PC-9 (cell line): Measurements from ENCODE around the gene KCNJ5.

Source experiments
- CTCF ChIP-seq: fragments of 200-600 bp; sonication (generic); conservative IDR thresholded peaks from 2 replicates; pipeline ENCODE4 v1.6.1; 2017; ENCODE audit warnings: mixed run types, antibody characterized with exemption, mild to moderate bottlenecking, moderate library complexity
- EZH2 ChIP-seq: fragments of 200-600 bp; sonication (generic); IDR thresholded peaks from 2 replicates; pipeline ENCODE4 v1.8.0; 2017; ENCODE audit warnings: antibody characterized with exemption, low read depth

DNA sequence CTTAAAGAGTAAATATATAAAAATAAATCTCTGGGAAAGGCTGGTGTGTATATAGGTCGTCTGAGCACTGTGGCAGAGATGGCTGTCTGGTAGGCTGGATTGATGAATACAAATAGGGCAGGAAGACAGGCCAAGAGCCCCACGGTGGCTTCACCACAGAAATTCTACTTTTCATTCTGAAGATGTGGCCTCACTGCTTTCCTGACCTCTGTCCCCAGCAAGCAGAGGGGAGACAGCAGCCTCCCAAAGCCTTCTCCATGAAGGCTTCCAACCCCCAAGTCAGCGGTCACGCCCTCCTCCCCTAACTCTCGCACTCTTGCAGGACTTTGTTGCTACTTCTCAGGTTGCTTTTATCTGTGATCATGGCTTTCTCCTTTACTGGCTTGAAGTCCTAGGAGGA is 13.4 kb upstream of the KCNJ5 start:
- TF ChIP-seq EZH2 (no peak), CTCF (no peak)
